Common myeloid progenitor, CD34-positive (primary cell): ENCODE results near the gene ZDHHC21.

Source experiments
- CTCF ChIA-PET: fragments of 350-600 bp; sonication (Branson Sonifier 250); formaldehyde crosslinking; loops from one replicate; lab custom pipeline; 2021; ENCODE audit warnings: antibody characterized with exemption; lab: Charles Lee
- POLR2A ChIA-PET: fragments of 350-600 bp; sonication (Branson Sonifier 250); formaldehyde crosslinking; loops from one replicate; lab custom pipeline; 2021; ENCODE audit warnings: antibody characterized with exemption; lab: Charles Lee
- DNase-seq, 3 donors: peaks; one replicate each; pipeline versions ENCODE4 v3.0.0 to v3.0.0-alpha.2; 2013
- H3K27ac ChIP-seq, 2 experiments: 1 replicate in 1 of 2; 2 replicates in 1 of 2; pipeline ENCODE4 v1.7.0; 2013; ENCODE audit warnings: inconsistent platforms in 2 of 2, low read length in 2 of 2, mild to moderate bottlenecking in 2 of 2, low read depth in 1 of 2, moderate library complexity in 1 of 2; ENCODE audit not compliant: severe bottlenecking in 2 of 2, insufficient read depth in 1 of 2, poor library complexity in 1 of 2
- H3K27me3 ChIP-seq, 5 experiments: replicated peaks in 2 of 5; 1 replicate in 3 of 5; 2 replicates in 2 of 5; pipeline versions ENCODE4 v1.6.1 to v1.7.0; 2013; ENCODE audit warnings: low read length in 4 of 5, mild to moderate bottlenecking in 2 of 5, moderate library complexity in 2 of 5, inconsistent platforms in 1 of 5; ENCODE audit not compliant: insufficient read depth in 5 of 5, control insufficient read depth in 4 of 5
- H3K36me3 ChIP-seq, 4 experiments: 1 replicate in 2 of 4; 2 replicates in 2 of 4; pipeline versions ENCODE4 v1.6.1 to v1.7.0; 2013; ENCODE audit warnings: low read length in 3 of 4, control low read depth in 1 of 4, mild to moderate bottlenecking in 1 of 4; ENCODE audit not compliant: control insufficient read depth in 4 of 4, insufficient read depth in 4 of 4
- H3K4me1 ChIP-seq, 4 experiments: 1 replicate in 3 of 4; 2 replicates in 1 of 4; pipeline versions ENCODE4 v1.6.1 to v1.7.1; 2013; ENCODE audit warnings: low read length in 3 of 4, mild to moderate bottlenecking in 3 of 4, control low read depth in 1 of 4, inconsistent platforms in 1 of 4, moderate library complexity in 1 of 4; ENCODE audit not compliant: control insufficient read depth in 4 of 4, insufficient read depth in 4 of 4; ENCODE audit errors: control extremely low read depth in 1 of 4
- H3K4me3 ChIP-seq, 7 experiments: 1 replicate in 4 of 7; 2 replicates in 3 of 7; pipeline versions ENCODE4 v1.5.1 to v1.7.0; 2013; ENCODE audit warnings: mild to moderate bottlenecking in 7 of 7, low read length in 6 of 7, moderate library complexity in 6 of 7, inconsistent platforms in 2 of 7, low read depth in 2 of 7, control low read depth in 1 of 7; ENCODE audit not compliant: insufficient read depth in 4 of 7, control insufficient read depth in 1 of 7; ENCODE audit errors: extremely low read depth in 1 of 7
- H3K9me3 ChIP-seq, 5 experiments: 1 replicate in 4 of 5; 2 replicates in 1 of 5; pipeline versions ENCODE4 v1.6.1 to v1.7.1; 2013; ENCODE audit warnings: low read length in 4 of 5, mild to moderate bottlenecking in 2 of 5, inconsistent platforms in 1 of 5, low read depth in 1 of 5, moderate library complexity in 1 of 5; ENCODE audit not compliant: control insufficient read depth in 4 of 5, insufficient read depth in 2 of 5; ENCODE audit errors: control extremely low read depth in 1 of 5
- WGBS: methylation state at CpG from one replicate; pipeline ENCODE4 v1.1.5; 2013; ENCODE audit not compliant: insufficient coverage; 5-methylcytosine and 5-hydroxymethylcytosine counted together

The ZDHHC21 gene

GRCh38 chr9:14722391-14723035 is 29.3 kb upstream of the ZDHHC21 start, which contains the start of gene CER1:
TSS of gene CER1 (minus strand) at chr9:14722733. CDS start at chr9:14722672, 61 bp downstream.
- Histone ChIP-seq H3K27ac (no peak within 1 kb of the TSS), H3K9me3 (no peaks in the 10 kb centered on the region), H3K36me3 (no peaks in the 10 kb centered on the region), H3K4me3 (no peak within 1 kb of the TSS), H3K4me1 (no peaks in the 10 kb centered on the region), H3K27me3 (peaks cover 0 to 7% (median 0%) of the 10 kb centered on the region in 5 experiments)
- 83% methylated on average over 7 of the region's 7 CpGs for WGBS
- CTCF ChIA-PET, result no interaction called here
- no peak for DNase-seq
- POLR2A ChIA-PET, result no interaction called here

- H3K4me3 ChIP-seq, result no peak overlapping the region
- POLR2A ChIA-PET, result no interaction called here
- no peaks in the 10 kb centered on the region for H3K4me1 ChIP-seq
- H3K27me3 ChIP-seq, result peaks cover 0 to 7% (median 0%) of the 10 kb centered on the region in 5 experiments
- H3K27ac ChIP-seq, result no peak overlapping the region
- H3K36me3 ChIP-seq, result no peaks in the 10 kb centered on the region
- no peak for DNase-seq
- no peaks in the 10 kb centered on the region for H3K9me3 ChIP-seq
- CTCF ChIA-PET, result no interaction called here
- 90% methylated on average over 3 of the region's 8 CpGs for WGBS
Measured at GRCh38 chr9:14719231-14719923, 26.1 kb upstream of the ZDHHC21 start.

- 100% methylated on average over 1 of the region's 4 CpGs for WGBS
- ChIA-PET CTCF (no interaction called here), POLR2A (no interaction called here)
- Histone ChIP-seq H3K27me3 (peaks cover 0 to 5% (median 0%) of the 10 kb centered on the region in 5 experiments), H3K27ac (no peak overlapping the region), H3K9me3 (no peaks in the 10 kb centered on the region), H3K36me3 (no peaks in the 10 kb centered on the region), H3K4me3 (no peak overlapping the region), H3K4me1 (no peaks in the 10 kb centered on the region)
- DNase-seq, result no peak
Measured at GRCh38 chr9:14715102-14715501, 21.9 kb upstream of the ZDHHC21 start.

GRCh38 chr9:14713187-14713767 is 20.0 kb upstream of the ZDHHC21 start:
- CTCF ChIA-PET, result no interaction called here

GRCh38 chr9:14710804-14711203 is 17.6 kb upstream of the ZDHHC21 start:
- DNase-seq, result no peak
- ChIA-PET CTCF (no interaction called here), POLR2A (no interaction called here)
- Histone ChIP-seq H3K4me1 (no peaks in the 10 kb centered on the region), H3K27me3 (no peaks in the 10 kb centered on the region), H3K4me3 (no peak overlapping the region), H3K36me3 (no peaks in the 10 kb centered on the region), H3K9me3 (peaks cover 0 to 9% (median 0%) of the 10 kb centered on the region in 5 experiments), H3K27ac (no peak overlapping the region)

More at GRCh38 chr9:14713187-14713767, 20.0 kb upstream of the ZDHHC21 start:
- Histone ChIP-seq H3K4me1 (no peaks in the 10 kb centered on the region), H3K27me3 (no peaks in the 10 kb centered on the region), H3K9me3 (no peaks in the 10 kb centered on the region), H3K4me3 (no peak overlapping the region), H3K36me3 (no peaks in the 10 kb centered on the region), H3K27ac (no peak overlapping the region)
- POLR2A ChIA-PET, result no interaction called here
- WGBS, result 86% methylated on average over 1 of the region's 3 CpGs
- no peak for DNase-seq

- WGBS, result no CpG with 5 or more reads among the region's 5 CpGs
- CTCF ChIA-PET, result no interaction called here
Measured at GRCh38 chr9:14706530-14707140, 13.4 kb upstream of the ZDHHC21 start.

GRCh38 chr9:14705079-14705478 is 11.8 kb upstream of the ZDHHC21 start:
- Histone ChIP-seq H3K27me3 (peaks cover 0 to 2% (median 0%) of the 10 kb centered on the region in 5 experiments), H3K4me3 (no peak overlapping the region), H3K27ac (no peak overlapping the region), H3K36me3 (no peaks in the 10 kb centered on the region), H3K4me1 (no peaks in the 10 kb centered on the region), H3K9me3 (peaks cover 2 to 17% (median 10%) of the 10 kb centered on the region in 5 experiments)
- ChIA-PET POLR2A (no interaction called here), CTCF (interaction anchor here (1.1 kb wide), 1 partner anchor 62 kb away, joined by 3 read pairs; no protein-coding TSS in a partner anchor)
- no peak for DNase-seq

More at GRCh38 chr9:14706530-14707140, 13.4 kb upstream of the ZDHHC21 start:
- Histone ChIP-seq H3K27ac (no peak overlapping the region), H3K9me3 (peaks cover 2 to 17% (median 10%) of the 10 kb centered on the region in 5 experiments), H3K4me3 (no peak overlapping the region), H3K36me3 (no peaks in the 10 kb centered on the region), H3K4me1 (no peaks in the 10 kb centered on the region), H3K27me3 (peaks cover 0 to under 1% (median 0%) of the 10 kb centered on the region in 5 experiments)
- POLR2A ChIA-PET, result no interaction called here
- DNase-seq, result no peak
